Mononuclear cell (primary cell): Measurements from ENCODE around the gene IQCE. TPM values are rescaled to one million over a fixed set of nuclear protein-coding genes. Genes with fewer than 3 reads are reported as not detected.

Experiments
- H3K27me3 ChIP-seq: 2 replicates; pipeline ENCODE4 v1.6.0; 2011; ENCODE audit warnings: low read length, control low read depth; ENCODE audit not compliant: insufficient read depth
- H3K4me1 ChIP-seq: 2 replicates; pipeline ENCODE4 v1.5.1; 2011; ENCODE audit warnings: mild to moderate bottlenecking, low read length, control low read depth; ENCODE audit not compliant: insufficient read depth
- H3K4me3 ChIP-seq: 2 replicates; pipeline ENCODE4 v1.5.1; 2011; ENCODE audit warnings: mild to moderate bottlenecking, low read length, moderate library complexity
- H3K9me3 ChIP-seq: 2 replicates; pipeline ENCODE4 v1.5.1; 2011; ENCODE audit warnings: low read depth, mild to moderate bottlenecking, control low read depth, low read length
- total RNA-seq: library from RNA; depleted of rRNA; stranded (reverse); fragments of >200 nt; gene quantifications from one replicate; pipeline ENCODE4 v1.2.3, GENCODE V29; 2012

Gene IQCE
- total RNA-seq, 1 donor: 2.7 TPM

DNA sequence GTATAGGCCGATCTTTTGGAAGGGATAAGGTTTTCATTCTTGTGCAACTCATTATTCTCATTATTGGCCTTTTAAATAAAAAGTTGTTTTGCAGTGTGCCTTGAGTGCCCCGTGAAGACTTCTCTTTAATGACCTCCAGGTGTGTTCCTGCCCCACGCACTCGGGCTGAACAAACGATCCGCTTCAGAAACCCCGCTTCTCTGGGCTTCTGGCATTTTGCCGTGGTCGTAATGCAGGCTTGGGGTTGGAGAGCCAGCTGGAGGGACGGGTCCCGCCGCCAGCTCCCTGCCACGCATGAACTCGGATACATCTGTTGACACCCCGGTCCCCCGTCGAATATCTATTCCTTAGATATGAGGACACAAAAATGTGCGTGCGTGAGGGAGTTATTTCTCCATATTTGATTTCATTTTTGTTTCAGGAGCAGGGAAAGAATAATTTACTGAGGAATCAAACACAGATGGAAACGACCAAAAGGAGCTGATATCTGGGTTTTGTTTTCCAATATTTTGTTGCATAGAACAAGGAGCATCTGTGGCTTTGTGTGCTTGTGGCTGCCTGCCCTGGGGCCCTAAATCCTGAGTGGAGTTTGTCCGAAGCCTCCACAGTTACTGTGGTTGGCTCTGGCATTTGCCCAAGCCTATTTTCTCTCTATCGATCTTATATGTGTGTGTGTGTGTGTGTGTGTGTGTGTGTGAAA lies 56.0 kb downstream of the IQCE start:
- Histone ChIP-seq H3K9me3 (no peaks in the 10 kb centered on the region), H3K4me1 (peaks cover 19% of the 10 kb centered on the region)

DNA sequence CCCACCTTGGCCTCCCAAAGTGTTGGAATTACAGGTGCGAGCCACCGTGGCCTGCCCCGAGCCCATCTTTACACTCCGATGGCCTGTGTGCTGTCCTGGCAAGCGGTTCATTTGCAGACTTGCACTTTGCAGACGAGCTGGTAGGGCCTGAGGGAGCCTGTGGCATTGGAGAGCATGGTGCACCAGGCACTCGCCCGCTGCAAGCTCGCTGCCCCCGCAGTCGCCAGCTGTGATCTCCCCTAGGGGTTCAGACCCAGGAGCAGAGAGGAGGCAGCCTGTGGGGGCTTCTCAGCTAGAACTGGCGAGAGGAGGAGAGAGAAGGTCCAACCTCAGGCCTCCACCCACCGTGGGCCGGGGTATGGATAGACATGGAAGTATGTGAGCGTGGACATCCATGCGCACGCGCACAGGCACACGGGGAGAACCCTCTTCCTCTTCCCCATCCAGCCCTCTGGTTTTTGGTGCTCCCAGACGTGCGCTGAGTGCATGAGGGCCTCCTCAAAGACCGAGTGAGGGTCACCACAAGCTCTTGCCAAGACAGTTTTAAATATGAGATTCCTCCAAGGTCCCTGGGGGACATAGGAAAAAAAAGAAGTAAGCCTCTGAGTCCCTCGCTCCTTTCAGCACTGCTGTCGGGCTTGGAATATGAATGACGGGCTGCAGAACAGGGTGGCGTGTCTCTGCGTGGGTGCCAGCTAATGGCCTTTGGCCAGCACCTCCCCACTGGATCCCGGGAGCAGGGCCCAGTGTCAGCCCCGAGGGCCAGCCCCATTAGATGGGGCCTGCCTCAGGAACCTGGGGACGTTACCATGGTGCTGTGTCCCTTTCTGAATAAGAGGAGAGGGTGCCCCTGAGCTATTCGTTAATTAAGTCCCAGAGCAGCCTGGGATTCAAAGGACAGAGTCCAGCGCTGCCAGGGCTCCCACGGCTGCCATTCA lies 57.9 kb downstream of the IQCE start:
- Histone ChIP-seq H3K4me3 (no peak overlapping the region), H3K9me3 (no peaks in the 10 kb centered on the region), H3K27me3 (no peaks in the 10 kb centered on the region), H3K4me1 (peaks cover 14% of the 10 kb centered on the region)

More for the DNA sequence above, 56.0 kb downstream of the IQCE start:
- Histone ChIP-seq H3K27me3 (no peaks in the 10 kb centered on the region), H3K4me3 (no peak overlapping the region)

DNA sequence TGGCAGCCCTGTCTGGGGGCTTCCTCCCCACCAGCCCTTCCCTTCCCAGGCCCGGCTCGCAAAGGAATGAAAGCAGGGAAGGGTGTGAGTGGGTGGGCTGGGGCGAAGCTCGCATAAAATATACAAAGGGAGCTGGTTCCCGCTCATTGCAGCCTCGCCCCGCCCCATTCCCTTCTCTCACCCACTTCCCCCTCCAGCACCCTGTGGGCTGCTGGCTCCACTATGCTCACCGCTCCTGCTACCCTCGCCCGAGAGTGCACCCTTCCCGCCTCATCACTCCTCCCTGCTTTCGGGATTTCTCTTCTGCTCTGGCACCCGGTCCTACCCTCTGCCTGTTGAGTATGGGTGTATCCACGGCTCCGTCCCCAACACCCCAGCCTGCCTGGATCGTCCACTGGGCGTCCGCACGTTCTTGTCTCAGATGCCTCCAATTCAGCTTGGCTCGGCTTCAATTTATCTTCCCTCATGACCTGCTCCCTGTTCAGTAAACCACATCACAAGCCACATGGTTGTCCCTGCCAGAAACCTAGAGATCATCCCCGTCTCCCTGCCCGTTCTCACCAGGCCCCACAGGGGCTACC lies 58.6 kb downstream of the IQCE start:
- H3K4me3 ChIP-seq: no peak overlapping the region
- H3K4me1 ChIP-seq: peaks cover 14% of the 10 kb centered on the region
- H3K9me3 ChIP-seq: no peaks in the 10 kb centered on the region
- no peaks in the 10 kb centered on the region for H3K27me3 ChIP-seq

DNA sequence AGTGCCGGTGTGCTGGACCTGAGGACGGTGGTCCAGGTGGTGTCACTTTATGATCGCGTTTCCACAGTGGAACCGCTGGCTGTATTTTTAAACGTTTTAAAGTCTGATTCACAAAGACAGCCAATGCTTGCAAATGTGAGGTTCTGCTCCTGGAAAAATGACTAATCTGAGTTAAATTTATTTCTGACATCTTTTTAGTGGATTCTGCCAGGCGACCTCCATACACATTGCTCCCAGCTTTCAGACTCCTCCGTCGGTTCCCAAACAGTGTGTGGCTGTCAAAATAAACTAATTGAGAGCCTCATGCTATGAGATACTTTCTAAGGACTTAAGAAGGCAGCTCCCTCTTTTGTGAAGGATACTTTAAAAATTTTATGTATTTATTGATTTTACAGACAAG lies 60.3 kb downstream of the IQCE start:
- H3K9me3 ChIP-seq: no peaks in the 10 kb centered on the region
- H3K27me3 ChIP-seq: no peaks in the 10 kb centered on the region
- H3K4me3 ChIP-seq: no peak overlapping the region
- peaks cover 21% of the 10 kb centered on the region for H3K4me1 ChIP-seq

DNA sequence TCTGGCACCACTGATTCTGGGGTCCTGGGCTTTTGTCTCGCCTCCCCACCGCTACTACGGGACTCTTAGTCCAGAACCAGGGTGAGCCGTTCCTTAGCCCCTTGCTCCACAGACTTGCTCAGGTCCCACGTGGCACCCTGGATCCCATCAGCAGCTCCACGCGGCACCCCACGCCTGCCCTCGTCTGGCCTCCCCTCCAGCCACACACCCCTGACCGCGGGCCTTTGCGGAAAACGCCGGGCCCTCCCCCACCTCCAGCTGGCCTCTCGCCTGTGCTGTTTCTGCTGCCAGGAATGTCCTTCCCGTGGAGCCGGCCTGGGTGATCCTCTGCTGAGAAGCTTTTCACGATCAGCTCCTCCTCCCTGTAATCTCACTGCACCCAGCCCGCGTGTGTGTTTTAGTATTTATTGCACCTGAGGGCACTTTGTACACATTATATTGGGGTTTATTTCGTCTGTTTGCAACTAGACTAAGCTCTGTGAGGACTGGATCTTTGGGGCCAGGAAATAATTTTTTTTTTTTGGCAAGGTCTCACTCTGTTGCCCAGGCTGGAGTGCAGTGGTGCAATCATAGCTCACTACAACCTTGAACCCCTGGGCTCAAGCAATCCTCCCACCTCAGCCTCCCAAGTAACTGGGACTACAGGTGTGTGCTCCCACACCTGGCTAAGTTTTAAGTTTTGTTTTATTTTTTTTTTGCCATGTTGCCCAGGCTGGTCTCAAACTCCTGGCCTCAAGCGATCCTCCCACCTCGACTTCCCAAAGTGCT lies 62.5 kb downstream of the IQCE start:
- H3K4me1 ChIP-seq: peaks cover 15% of the 10 kb centered on the region
- H3K27me3 ChIP-seq: no peaks in the 10 kb centered on the region
- H3K9me3 ChIP-seq: no peaks in the 10 kb centered on the region
- no peak overlapping the region for H3K4me3 ChIP-seq

DNA sequence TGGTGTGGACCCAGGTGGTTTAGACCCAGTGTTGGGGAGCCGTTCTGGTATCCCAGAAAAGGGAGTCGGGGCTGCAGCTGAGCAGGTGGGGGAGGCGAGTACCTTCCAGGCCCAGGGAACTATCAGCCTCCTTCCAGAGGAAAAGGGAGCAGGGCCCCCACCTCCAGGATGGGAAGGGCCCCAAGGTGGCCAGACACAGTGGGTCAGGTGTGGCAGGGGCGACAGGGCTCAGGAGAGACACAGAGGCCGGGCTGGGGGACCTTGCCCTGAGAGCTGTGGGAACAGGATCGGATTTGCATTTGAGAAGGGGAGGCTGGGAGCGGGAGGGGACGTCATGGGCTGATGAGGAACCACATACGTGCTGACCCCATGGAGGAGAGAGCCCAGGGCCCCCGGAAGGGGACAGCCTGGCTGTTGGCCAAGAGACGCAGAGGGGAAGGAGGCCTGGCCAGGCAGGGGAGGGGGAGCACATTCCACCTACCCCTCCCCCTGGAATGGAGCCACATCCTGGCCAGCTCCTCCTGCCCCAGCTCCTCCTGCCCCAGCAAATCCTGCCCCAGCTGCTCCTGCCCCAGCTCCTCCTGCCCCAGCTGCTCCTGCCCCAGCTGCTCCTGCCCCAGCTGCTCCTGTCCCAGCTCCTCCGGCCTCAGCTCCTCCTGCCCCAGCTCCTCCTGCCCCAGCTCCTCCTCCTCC lies 63.3 kb downstream of the IQCE start:
- H3K4me1 ChIP-seq: peaks cover 15% of the 10 kb centered on the region
- no peaks in the 10 kb centered on the region for H3K9me3 ChIP-seq
- no peaks in the 10 kb centered on the region for H3K27me3 ChIP-seq
- no peak overlapping the region for H3K4me3 ChIP-seq

DNA sequence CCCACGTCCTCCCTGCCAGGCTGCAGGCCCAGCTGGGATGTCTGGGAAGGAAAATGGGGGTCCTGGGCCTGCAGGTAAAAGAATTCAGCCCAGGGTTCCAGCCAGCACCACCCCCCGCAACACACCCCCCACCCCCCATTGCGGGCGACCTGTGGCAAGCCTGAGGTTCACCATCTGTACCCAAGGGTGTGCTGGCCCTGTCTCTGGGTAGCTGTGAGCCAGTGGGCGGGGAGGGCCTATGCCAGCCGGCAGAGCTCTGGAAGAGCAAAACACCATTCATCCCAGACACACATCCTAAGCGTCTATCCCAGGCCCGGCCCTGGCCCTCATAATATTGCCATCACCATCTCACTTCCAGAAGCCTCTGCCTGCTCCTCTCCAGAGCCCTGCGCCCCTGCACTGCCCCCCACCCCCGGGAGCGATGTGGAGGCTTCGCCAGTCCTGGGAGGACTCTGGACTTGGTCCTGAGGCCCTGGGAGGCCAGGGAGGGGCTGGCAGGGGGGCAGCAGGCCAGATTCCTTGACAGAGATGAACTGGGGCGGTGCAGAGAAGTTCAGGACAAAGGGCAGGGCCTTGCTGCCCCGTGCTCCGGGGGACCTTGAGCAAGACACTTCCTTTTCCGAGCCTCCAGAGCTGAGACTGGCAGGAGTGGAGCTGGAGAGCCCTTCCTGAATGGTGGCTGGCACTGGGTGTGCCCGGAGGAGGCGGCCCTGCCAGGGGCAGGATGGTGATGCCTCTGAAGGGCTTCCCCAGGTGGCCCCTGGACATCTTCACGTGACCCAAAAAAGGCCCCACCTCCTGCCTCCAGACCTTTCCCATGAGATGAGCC lies 64.3 kb downstream of the IQCE start:
- Histone ChIP-seq H3K4me1 (peaks cover 15% of the 10 kb centered on the region), H3K4me3 (no peak overlapping the region), H3K27me3 (no peaks in the 10 kb centered on the region), H3K9me3 (no peaks in the 10 kb centered on the region)

DNA sequence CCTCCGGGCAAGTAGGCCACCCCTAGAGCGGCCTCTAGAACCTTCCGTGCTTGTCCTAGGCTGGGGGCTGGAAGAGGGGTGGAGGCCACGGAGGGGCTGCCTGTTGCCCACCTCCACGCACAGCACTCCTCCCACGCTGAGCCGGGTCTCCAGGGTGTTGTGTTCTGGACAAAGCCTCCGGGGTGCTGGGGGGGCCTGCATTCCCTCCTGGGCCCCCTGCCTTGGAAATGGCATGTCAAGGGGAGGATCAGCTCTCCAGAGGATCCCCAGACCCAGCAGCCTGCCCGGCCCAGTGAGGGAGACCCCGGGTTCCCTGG lies 64.9 kb downstream of the IQCE start:
- no peaks in the 10 kb centered on the region for H3K27me3 ChIP-seq

DNA sequence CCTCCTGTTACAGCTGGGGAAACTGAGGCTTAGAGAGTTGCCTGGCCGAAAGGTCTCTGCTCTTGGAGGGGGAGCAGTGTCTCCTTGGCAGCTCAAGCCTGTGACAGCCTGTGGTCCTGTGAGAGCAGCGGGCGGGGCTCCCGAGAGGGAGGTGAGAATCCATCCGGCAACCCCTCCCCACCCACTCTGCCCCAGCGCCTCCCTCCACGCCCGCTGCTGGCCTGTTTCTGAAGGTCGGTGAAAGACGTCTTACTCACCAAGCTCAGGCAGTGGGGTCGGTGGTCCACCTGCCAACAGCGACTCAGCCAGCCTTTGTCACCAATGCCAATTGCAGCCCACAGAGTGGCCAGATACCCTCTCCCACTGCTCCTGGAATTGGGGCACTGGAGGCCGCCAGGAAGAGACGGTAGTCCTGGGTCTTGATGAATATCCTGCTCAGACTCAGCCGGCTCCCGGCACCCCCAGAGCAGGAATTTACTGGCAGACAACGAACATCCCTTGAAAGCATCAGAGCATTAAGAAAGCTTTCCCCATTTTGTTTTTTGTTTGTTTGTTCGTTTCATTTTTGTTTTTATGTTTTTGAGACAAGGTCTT lies 65.6 kb downstream of the IQCE start:
- Histone ChIP-seq H3K27me3 (no peaks in the 10 kb centered on the region), H3K4me3 (no peak overlapping the region), H3K4me1 (peaks cover 15% of the 10 kb centered on the region), H3K9me3 (no peaks in the 10 kb centered on the region)

More for the DNA sequence above, 64.9 kb downstream of the IQCE start:
- Histone ChIP-seq H3K4me1 (peaks cover 15% of the 10 kb centered on the region), H3K9me3 (no peaks in the 10 kb centered on the region), H3K4me3 (no peak overlapping the region)

DNA sequence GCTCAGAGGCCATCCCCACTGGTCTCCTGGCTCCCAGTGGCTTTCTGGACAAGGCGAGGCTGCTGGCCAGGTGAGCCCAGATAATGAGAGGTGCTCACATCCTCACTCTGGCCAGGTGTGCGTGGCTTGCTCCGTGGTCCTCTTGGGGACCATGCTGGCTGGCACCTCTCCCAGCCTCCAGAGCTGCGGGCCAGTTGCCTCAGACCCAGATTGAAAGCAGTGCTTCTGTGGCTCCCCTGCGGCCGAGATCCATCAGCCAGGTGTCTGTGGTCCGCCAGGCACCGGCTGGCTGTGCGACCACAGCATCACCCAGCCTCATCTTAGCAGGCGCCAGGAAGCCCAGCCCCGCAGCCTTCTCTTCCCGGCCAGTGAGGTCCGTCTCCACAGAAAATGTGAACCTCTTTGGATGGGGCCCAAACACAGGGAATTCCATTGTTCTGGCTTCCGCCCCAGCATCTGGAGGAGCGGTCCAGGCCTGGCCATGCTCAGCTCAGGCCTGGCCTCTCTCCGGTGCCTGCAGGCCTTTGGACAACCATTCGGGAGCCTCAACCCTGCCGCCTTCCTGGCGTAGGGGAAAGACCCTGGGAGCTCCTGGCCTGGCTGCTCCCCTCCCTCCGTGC lies 67.8 kb downstream of the IQCE start:
- Histone ChIP-seq H3K27me3 (no peaks in the 10 kb centered on the region), H3K4me1 (peaks cover 18% of the 10 kb centered on the region), H3K4me3 (no peak overlapping the region), H3K9me3 (no peaks in the 10 kb centered on the region)

DNA sequence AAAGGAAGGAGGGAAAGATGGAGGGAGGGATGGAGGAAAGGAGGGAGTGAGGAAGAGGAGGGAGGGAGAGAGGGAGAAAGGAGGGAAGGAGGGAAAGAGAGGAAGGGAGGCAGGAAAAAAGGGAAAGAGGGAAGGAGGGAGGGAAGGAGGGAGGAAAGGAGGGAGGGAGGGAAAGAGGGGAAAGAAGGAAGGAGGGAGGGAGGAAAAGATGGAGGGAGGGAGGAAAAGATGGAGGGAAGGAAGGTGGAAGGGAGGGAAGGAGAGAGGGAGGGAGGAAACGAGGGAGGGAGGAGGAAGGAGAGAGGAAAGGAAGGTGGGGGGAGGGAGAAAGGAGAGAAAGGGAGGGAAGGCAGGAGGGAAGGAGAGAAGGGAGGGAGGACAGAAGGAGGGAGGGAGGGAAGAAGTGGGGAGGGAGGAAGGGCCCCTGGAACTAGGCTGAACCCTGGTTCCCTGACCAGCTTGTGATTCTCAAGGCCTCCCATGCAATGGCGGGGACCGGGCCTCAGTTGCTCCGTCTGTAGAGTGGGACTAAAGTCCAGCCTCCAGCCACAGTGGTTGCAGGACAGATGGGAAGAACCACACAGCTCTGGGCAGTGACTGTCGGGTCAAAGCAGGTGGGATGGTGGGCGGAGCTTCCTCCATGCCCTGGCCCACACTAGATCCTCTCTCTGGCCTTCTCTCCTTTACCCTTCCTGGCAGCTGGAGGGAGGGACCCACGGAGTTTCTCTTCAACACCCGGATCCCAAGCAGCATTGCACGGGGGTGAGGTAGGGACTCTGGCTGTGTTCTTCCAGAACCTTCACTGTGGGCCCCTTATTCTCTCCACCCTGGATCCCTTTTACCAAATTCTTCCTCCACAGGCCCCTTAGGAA lies 68.7 kb downstream of the IQCE start:
- H3K4me3 ChIP-seq: no peak overlapping the region
- no peaks in the 10 kb centered on the region for H3K9me3 ChIP-seq
- peaks cover 20% of the 10 kb centered on the region for H3K4me1 ChIP-seq
- no peaks in the 10 kb centered on the region for H3K27me3 ChIP-seq

DNA sequence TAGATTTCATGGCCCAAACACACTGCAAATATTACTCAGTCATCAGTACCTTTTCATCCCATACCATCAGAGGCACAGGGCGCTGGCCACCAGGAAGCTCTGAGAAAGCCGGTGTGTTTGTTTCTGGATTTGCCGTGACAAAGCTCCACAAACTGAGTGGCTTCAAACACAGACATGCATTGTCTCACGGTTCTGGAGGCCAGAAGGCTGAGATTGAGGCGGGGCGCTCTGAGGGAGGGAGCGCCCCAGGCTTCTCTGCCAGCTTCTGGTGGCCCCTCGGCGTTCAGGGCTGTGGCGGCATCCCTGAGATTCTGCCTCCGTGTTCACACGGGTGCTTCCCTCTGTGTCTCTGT lies 69.3 kb downstream of the IQCE start:
- no peaks in the 10 kb centered on the region for H3K9me3 ChIP-seq
- no peak overlapping the region for H3K4me3 ChIP-seq
- no peaks in the 10 kb centered on the region for H3K27me3 ChIP-seq
- H3K4me1 ChIP-seq: peaks cover 20% of the 10 kb centered on the region
